HG02938 (cell line): ENCODE measurements around the gene RNF223.
"Not testable (repeated sequence)": the region's sequence is repeated elsewhere in the genome, so short reads cannot be mapped to it uniquely, and the experiment has no call there.

ENCODE experiments used
- ATAC-seq: cut with Tn5 transposase; IDR thresholded peaks from one replicate; pipeline ENCODE4 v1.9.1; 2021; ENCODE audit warnings: mild to moderate bottlenecking, moderate library complexity; ENCODE audit not compliant: unreplicated experiment

The RNF223 gene

DNA sequence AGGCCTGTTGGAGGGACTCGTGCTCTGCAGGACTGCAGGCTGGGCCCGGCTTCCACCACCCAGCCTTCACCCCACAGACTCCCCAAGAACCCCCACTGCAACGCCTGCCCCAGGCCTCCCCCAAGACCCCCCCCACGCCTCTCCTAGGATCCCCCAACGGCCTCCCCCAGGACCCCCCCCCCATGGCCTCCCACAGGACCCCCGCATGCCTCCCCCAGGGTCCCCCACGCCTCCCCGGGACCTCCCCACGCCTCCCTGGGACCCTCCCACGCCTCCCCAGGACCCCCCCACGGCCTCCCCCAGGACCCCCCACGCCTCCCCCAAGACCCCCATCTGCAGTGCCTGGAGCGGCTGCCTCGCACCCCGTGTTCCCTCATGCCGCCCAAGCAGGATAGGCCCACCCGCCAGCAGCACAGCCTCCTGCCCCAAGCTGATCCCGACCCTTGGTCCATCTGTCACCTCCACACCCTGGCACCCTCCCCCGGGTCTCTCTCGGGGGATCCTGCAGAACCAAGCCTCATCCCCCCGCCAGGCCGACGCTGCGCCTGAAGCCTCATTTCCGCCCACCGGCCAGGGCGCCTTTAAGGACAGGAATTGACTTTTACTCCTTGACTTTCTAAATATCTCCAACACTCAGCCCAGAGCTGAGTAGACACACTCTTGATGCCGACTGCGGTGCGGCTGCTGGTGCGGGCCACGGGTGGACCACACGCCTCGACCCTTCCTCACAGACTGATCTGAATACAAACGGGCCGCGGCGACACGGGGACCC is 14.1 kb upstream of the RNF223 start:
- no peak for ATAC-seq

DNA sequence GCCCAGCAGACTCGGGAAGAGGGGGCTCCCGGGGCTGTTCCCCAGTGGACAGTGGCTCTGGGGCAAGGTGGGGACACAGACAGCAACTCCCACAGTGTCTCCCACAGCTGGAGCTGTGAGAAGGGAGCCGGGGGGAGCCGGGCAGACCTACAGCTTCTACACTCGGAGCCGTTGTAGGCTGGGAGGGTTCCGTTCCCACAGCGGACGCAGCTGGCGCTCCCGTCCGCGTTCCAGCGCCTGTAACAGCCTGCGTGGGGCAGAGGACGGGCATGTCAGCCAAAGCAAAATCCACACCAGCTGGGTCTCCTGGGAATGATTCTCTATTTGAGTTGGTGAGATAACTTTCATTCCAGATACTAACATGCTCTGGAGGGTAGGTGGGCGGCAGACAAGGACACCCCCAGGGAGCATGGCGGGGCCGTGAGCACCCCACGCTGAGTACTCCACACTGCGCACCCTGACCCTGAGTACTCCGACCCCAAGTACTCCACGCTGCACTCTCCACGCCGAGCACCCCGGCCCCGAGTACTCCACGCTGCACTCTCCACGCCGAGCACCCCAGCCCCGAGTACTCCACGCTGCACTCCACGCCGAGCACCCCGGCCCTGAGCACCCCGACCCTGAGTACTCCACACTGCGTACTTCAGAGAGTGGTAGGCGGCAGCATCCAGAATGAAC is 13.4 kb upstream of the RNF223 start:
- ATAC-seq, result no peak

DNA sequence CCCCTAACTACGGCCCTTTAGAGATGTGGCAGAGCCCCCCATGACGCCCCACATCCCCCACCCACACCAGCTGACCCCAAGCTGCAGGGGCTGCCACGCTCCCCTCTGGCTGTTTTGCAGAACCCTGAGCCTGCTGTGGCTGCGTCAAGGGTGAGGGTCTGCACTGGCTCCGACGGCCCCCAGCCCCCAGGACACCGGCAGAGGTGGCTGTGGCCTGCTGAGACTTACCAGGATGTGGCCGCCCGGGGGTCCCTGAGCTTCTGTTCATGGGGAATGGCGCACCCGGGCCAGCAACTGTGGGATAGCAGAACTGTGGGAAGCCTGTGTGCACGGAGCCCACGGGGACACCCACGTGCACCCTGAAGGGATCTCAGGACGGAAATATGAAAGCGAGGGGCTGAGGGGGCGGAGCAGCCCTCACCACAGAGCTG is 12.8 kb upstream of the RNF223 start:
- no peak for ATAC-seq

DNA sequence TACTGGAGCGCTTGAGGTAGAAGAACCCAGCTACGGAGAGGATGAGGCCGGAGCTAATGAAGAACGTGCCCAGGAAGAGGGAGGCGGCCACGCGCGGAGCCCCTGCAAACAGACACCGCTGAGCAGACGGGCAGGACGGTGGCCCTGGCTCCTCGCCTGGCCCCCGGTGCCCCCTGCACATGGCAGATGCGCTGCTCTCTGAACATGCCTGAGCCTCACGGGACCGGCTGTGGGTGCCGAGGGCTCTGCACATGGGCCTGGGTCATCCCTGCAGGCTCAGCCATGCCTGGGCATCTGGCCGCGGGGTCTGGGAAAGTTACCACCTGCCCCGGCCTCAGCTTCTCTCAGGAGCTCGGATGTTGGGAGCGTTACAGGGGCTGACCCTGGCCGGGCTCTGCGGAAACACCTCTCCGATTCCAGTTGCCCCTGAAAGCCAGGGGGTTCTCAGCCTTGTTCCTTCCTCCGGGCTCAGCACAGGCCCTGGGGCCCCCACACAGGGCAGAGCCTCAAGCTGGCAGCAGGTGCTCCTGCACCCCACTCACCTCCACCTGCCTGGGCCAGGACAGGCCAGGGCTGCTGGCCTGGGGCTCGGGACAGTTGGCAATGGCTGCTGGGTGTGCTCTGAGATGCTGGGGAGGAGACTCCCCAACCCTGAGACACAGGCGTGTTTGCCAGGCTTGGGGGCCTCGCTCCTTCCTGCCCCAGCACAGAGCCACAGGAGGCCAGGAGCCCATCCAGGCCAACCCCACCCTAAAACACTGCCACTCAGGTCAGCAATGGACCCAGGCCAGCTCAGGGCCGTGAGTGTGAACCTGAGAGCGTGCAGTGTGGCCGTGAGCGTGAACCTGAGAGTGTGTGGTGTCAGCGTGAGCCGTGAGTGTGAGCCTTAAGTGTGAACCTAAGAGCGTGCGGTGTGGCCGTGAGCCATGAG is 12.1 kb upstream of the RNF223 start:
- ATAC-seq, result no peak

DNA sequence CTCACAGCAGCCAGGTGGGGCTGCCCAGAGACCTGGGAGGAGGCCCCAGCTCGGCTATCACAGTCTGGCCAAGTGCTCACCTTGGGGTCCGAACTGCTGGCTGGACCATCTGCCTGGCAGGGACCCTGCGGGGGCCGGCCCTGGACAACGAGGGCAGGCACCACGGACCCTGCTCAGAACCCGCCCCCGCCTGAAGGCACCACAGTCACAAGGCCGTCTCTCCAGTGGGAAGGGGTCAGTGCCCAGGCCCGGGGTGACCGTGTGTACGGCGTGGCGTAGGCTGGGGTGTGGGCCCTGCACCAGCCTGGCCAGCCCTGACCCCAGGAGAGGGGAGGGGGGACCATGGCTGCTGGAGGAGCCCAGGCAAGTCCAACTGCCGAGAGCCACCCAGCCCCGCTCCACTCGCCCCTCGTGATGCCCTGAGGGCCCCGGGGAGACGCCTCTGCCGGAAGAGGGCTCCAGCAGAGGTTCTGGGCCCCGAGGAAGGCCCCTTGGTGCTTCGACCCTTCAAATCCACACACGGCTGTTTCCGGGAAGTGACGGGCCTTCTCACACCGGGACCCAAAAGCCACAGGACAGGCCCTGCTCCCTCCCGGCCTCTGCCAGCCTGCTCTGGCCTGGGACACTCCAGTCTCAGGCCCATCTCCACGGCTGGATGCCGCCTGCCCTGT is 11.2 kb upstream of the RNF223 start:
- no peak for ATAC-seq

DNA sequence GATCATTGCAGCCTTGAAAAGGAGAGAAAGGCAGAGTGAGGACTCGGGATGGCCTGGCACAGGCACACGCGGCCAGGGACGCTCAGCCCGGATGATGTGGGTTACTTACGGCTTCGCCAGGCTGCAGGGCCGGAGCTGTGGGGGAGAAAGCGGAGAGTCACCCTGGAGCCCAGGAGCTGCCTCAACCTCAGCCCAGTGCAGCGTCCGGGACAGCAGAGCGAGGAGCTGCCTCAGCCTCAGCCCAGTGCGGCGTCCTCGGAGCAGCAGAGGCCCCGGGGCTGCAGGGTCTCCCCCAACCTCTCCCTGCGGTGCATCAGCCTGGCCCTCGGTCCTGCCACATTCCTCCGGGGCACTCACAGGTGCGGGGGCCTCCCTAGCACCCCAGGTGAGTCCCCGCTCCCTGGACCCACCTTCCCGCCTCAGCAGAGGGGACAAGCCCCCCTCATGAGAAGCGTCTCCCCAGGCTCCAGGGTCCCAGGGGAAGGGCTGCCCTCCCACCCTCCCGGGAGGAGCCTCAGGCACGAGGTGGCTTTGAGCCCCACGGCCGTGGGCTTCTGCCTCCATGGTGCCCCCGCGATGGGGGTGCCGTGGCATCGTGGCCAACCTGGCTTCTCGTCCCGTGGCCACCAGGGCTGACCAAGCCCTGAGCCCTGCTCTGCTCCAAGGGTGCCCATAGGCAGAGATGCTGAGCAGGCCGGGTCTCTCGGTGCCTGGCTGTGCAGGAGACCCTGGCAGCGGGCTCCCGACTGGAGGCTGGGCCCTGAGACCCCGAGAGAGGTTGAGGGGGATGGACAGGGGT is 10.5 kb upstream of the RNF223 start:
- ATAC-seq, result no peak

DNA sequence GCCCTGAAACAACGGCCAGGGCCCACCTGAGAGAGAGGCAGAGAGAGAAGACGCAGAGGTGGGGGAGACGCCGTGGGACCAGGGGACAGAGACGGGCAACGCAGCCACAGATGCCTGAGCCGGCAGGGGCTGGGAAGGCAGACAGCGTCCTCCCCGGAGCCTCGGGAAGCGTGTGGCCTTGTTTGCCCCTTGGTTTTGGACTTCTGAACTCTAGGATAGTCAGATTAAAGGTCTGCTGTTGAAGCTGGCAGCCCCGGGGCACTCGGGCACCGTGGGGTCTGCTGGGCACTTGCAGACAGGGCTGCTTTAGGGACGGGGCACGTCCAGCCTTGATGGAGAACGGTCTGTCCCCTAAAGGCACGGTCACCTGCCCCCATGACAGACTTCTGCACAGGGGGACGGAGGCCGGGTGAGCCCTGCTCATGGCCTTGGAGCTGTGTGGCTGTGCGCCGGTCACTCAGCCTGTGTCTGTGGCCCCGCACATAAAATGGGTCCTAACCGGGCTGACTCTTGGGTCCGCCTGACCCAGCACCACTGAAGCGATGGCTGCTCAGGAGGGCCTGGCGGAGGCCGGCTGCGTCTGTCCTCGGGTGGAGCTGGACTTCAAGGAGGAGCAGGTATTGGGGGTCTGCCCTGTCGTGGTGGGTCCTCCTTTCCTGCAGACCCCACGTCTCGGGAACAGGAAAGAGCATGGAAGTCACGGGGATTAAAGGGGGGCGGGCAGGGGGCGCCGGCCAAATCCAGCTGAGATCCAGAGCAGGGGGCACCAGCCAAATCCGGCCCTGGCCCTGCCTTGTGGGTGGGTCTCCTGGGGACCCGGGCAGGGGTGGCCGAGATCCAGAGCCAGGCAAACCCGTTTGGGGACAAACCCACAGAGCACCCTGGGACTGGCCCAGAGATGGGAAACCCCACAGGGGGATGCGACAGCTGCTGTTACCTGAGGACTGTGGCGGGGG is 9.6 kb upstream of the RNF223 start:
- no peak for ATAC-seq

DNA sequence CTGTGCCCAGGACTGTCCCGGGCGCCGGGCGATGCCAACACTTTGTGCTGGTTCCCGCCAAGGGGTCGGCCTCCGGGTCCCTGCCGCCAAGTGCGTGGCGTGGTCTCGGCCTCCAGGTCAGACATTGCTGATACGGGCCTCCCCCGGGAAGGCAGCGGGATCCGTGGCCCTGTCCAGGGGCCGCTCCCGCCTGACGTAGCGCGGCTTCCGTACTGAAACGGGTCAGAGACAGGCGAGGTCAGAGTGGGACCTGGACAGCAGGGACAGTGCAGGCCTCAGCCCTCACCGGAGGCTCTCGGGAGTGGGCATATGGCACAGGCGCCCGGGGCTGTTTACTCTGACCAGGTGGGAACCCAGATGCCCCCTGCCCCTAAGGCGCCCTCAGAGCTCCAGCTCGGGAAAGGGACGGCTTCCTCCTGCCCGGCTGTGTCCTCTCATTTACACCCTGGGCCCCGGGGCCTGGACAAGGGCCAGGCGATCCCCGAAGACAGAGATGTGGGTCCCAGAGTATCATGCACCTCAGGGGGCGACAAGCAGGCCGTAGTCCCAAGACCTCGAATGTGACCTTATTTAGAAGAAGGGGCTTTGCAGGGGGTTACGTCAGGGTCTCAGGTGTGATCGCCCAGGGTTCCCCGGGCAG is 8.8 kb upstream of the RNF223 start:
- no peak for ATAC-seq

DNA sequence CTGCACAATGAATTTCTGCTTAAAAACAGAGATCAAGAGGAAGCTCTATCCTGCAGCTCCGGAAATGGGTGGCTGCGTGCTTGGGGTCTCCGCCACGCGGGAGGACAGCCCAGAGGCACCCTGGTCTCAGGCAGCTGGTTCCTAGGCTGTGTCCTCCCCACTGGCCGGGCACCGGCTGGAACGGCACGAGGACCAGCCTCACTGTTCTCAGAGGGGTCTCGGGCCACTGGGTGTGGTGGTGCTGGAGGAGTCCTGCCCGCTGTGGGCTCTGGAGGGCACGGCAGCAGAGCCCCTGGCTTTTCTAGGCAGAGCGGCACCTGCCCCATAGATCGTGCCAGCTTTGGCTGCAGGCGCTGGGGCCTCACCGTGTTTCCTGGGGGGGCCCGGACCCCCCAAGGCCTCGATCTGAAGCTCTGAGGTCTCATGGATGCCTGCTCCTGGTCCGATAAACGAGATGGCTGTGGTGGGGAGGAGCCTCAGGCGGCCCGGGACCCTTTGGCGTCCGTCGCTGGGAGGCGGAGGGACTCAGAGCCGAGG is 8.2 kb upstream of the RNF223 start:
- no peak for ATAC-seq

DNA sequence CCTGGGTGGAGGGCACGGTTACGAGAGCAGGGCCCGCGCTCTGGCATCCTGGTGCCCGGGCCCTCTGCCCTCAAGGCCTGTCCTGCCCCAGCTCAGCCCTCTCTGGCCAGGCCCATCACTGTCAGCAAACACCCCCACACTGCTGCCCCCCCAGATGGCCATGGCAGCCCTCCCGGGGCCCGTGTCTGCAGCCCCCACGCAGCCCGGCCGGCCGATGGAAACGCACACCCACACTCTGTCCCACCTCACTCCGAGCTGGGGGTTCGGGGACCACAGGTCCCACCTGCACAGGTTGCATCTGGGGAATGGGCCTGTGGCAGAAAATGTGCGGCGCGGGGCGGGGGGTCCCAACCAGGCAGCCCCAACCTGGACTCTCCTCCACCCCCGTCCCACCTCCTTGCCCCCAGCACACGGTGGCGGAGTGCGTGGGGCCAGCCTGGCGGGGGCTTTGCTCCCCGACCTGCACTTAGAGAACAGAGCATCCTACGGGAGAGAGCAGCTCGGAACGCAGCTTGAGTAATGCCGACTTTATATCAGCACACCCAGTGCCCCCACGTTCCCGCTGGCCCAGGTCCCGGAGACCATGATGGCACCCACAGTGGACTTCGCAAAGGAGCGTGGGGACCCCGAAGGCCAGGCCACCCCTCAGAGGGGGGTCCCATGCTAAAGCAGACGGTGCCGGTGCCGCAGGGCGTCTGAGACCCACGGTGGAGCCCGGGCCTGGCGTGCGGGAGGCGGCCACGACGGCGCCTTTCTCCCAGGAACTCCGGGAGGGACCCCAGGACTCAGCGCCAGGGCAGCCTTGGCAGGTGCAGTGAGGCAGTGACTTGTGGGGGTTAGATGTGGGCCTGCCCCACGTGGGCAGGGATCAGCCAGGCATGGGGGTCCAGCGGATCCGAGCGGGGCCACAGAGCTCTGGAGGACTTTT is 7.5 kb upstream of the RNF223 start:
- ATAC-seq, result no peak

DNA sequence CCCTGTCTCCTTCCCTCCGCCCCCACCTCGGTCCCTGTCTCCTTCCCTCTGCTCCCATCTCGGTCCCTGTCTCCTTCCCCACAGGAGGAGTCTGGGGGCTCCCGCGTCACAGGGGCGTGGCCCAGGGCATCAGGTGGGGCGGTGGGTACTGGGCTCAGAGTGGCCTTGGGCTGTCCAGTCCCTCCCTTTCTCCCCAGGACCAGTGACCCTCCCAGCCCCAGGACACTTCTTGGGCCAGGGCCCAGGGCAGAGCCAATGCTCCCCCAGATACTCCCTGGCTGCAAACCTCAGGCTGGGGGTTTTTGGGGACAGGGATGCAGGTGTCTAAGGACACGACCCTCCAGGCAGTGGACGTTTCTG is 6.8 kb upstream of the RNF223 start:
- ATAC-seq, result no peak

DNA sequence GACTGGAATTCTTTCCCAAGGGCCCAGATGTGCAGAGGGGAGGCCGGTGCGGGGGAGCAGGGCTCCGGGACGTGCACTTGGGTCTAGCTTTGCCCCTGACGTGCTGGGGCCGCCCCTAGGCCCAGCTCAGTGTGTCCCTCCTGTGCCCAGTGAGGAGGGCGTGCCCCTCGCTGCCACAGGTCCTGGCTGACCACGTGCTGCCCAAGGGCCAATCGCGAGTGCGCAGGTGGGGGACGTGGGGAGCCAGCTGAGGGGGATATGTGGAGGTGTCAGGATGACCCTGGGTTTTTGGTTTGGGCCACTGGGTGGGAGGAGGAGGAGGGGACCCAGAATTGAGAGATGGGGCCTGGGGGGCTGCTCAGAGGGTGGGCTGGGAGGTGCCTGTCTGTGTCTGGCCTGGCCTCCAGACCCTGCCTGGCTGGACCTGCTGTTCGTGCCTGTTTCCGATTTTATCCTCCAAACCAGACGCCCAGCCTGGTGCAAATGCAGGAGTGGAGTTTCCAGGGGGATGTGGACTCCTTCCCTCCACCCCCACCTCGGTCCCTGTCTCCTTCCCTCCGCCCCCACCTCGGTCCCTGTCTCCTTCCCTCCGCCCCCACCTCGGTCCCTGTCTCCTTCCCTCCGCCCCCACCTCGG is 6.1 kb upstream of the RNF223 start:
- no peak for ATAC-seq

DNA sequence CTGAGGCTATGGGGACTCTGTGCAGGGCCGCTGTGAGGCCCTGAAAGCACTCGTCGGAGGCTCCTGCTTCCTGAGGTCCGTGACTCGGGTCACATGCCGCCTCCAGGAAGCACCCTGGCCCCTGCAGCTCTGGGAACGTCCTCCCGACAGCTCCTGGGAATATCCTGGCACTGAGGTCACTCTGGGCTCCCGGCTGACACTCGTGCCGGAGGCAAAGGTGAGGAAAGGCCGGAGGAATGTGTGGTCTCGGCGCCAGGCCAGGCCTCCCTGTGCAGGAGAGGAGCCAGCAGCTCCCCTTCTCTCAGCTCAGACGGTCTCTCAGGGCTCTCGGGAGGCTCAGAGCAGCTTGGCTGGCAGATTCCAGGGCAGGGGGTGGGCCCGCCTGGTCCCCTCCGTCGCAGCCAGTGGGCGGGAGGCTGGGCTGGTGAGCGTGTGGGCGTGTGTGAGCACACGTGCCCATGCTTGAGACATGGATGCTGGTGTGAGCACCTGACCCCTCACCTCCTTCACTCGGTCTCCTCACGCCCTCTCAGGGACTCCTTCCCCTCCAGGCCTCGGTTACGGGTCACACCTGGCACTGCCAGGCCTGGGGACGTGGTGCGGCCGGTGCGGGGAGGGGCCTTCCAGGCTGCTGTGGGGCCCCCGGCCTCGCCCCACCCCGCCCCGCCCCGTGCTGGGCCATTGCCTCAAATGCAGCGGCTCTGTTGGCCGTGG is 5.5 kb upstream of the RNF223 start:
- no peak for ATAC-seq

DNA sequence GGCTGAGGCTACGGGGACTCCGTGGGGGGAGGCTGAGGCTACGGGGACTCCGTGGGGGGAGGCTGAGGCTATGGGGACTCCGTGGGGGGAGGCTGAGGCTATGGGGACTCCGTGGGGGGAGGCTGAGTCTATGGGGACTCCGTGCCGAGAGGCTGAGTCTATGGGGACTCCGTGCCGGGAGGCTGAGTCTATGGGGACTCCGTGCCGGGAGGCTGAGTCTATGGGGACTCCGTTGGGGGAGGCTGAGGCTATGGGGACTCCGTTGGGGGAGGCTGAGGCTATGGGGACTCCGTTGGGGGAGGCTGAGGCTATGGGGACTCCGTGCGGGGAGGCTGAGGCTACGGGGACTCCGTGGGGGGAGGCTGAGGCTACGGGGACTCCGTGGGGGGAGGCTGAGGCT is 3.3 kb upstream of the RNF223 start:
- not testable (repeated sequence) for ATAC-seq

DNA sequence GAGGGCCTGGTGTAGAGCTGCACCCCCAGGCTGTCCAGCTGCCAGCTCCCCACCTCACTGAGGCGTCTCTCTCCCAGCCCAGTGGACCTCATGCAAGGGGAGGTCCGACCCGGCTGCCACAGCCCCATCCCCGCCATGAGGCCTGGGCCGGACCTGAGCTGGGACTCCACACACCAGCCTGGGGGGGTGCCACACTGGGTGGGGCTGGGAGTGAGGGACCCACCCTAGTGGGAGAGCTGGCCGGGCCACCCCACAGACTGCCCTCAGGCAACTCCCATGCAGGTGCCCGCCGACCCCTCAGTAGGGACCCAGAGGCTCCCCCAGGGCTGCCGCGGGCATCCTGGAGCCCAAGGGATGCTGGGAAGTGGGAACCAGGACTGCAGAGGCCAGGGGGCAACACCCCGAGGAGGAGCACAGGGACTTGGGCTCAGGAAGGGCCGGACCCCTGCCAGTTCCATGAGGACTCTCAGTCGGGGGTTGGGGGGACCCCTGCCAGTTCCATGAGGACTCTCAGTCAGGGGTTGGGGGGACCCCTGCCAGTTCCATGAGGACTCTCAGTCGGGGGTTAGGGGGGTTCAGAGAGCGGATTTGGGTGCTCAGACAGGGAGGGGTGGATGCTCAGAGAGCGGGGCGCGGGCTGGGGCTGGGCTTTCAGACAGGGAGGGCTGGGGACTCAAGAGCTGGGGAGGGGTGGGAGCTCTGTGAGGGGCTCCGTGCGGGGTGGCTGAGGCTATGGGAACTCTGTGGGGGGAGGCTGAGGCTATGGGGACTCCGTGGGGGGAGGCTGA is 1.2 kb upstream of the RNF223 start:
- ATAC-seq, result no peak
